K562 (cell line): ENCODE results near the gene GPX5. TPM values are rescaled to one million over a fixed set of nuclear protein-coding genes. Genes with fewer than 3 reads are reported as not detected.

Source experiments
- HES1 ChIP-seq: fragments of 450-650 bp; IDR thresholded peaks from 2 replicates; pipeline ENCODE4 v1.6.1; 2016; ENCODE audit warnings: low read depth, mild to moderate bottlenecking, moderate library complexity
- KAT8 ChIP-seq: fragments of 450-650 bp; IDR thresholded peaks from 2 replicates; pipeline ENCODE4 v1.6.1; 2016; ENCODE audit warnings: low read depth, mild to moderate bottlenecking
- MTF1 ChIP-seq: fragments of 250-450 bp; sonication (Bioruptor Pico); IDR thresholded peaks from 2 replicates; pipeline ENCODE4 v1.9.0; 2021; ENCODE audit warnings: moderate library complexity, mild to moderate bottlenecking, inconsistent platforms, borderline replicate concordance
- REST ChIP-seq, 2 experiments: fragments of 450-650 bp; formaldehyde crosslinking in 1 of 2; IDR thresholded peaks; 2 replicates each; pipeline versions ENCODE4 v1.4.0 to v1.6.1; 2014 to 2020; ENCODE audit warnings: mild to moderate bottlenecking in 2 of 2, borderline replicate concordance in 1 of 2, low read depth in 1 of 2
- ZBTB12 ChIP-seq: fragments of 250-450 bp; sonication (Bioruptor Pico); IDR thresholded peaks from 2 replicates; pipeline ENCODE4 v1.4.0; 2020
- ZBTB40 ChIP-seq, 2 experiments: fragments of 450-650 bp in 1 of 2; sonication (generic) in 1 of 2; formaldehyde crosslinking in 1 of 2; IDR thresholded peaks; 2 replicates each; pipeline versions ENCODE4 v1.7.1 to v1.9.0; 2016 to 2022; ENCODE audit warnings: inconsistent platforms in 1 of 2, mild to moderate bottlenecking in 1 of 2, missing genetic modification reagents in 1 of 2
- ZNF316 ChIP-seq: fragments of 450-650 bp; IDR thresholded peaks from 2 replicates; pipeline ENCODE4 v1.6.1; 2016
- polyA plus RNA-seq, 8 experiments: library from polyadenylated mRNA; depleted of rRNA in 4 of 8; stranded (reverse) in 5 of 8; unstranded in 3 of 8; fragments of >200 nt; fragmentation: Nextera tagmentation in 2 of 8; fragmentation: Illumina TruSeq in 1 of 8; extraction: Ambion mirVana in 2 of 8; extraction: Trizol in 1 of 8; gene quantifications; 2 replicates each; pipeline versions ENCODE4 v1.2.1 to v1.2.3, GENCODE V29; 2011 to 2014; ENCODE audit warnings: inconsistent platforms in 1 of 8, missing spikeins in 1 of 8
- total RNA-seq, 7 experiments: library from RNA; depleted of rRNA in 6 of 7; stranded (reverse); fragments of >200 nt in 6 of 7; fragmentation: Illumina TruSeq in 2 of 7; extraction: Trizol in 2 of 7; gene quantifications; 2 replicates each; pipeline versions ENCODE4 v1.2.1 to v1.2.3, GENCODE V29; 2011 to 2021; ENCODE audit warnings: low replicate concordance in 1 of 7

GPX5 gene
- total and polyA plus RNA-seq, 9 of the 15 experiments (the other 6 are each of a cell fraction or from before 2014, with no cell fraction given) = 0.07 to 0.18 (median 0.15) TPM; not detected in 6

- TF ChIP-seq REST (IDR thresholded peaks at IDR 0.05; ENCODE audit: borderline replicate concordance) (peak; percentile 76), REST (CRISPR knock-in tag; IDR thresholded peaks at IDR 0.05; ENCODE audit: low read depth) (no peak), HES1 (no peak), ZBTB12 (no peak), ZBTB40 (IDR thresholded peaks at IDR 0.05) (no peak), ZBTB40 (CRISPR knock-in tag; IDR thresholded peaks at IDR 0.05) (no peak), KAT8 (no peak), MTF1 (CRISPR knock-in tag) (no peak), ZNF316 (no peak)
Measured at GRCh38 chr6:28496099-28496779, 29.4 kb upstream of the GPX5 start (continued).
